Measurements from ENCODE around the gene NHEJ1. TPM values are rescaled to one million over a fixed set of nuclear protein-coding genes. Genes with fewer than 3 reads are reported as not detected.

Gene NHEJ1
- polyA plus RNA-seq, 3 donors = 12.6 to 20.9 (median 20.3) TPM

DNA sequence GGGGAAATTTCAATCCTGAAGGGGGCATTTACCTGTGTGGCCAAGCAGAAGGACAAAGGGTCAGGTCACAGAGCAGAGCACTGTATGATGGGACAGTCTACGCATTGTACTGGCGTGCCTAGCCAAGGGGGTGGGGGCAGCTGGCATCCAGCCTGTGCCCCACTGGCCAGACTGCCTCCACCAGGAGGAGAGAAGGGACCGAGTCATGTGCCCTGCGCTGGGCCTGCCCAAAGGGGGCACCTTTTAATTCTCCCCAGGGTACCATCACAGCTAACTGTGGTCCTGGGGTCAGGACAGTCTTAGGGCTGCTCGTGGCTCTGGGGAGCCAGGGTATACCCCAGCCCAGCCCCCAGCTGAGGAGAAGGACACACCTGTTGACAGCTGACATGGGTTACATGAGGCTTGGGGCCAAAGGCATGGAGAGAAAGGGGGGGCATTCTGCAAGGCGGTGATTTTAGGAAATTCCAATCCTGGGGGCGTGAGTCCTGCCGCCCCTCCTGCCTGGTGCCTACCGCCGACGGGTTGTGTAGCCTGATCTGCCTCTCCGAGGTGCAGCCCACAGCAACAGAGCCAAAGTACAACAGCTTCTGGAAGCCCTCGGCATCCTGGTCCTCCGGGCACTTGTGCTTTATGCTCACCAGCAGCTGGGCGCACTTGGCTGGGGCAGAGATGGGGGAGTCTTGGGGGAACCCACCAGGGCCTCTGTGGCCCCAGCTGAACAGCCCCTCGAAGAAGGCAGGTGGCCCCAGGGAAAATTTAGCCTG, 130.3 kb downstream of the NHEJ1 start:
- H3K36me3 ChIP-seq (replicated peaks in 1 of 2; ENCODE audit: control insufficient read depth in 1 of 2, insufficient read depth in 2 of 2, low read length in 2 of 2) = no peaks in the 10 kb centered on the region
- no peak overlapping the region for H2AFZ ChIP-seq (ENCODE audit: insufficient read depth, low read depth, low read length, poor library complexity, severe bottlenecking)
- Mint-ChIP-seq H3K4me1 (no peaks in the 10 kb centered on the region), H3K9me3 (peaks cover 0 to 1% (median 0%) of the 10 kb centered on the region in 7 donors), H3K4me3 (no peak overlapping the region), H3K36me3 (no peaks in the 10 kb centered on the region), H3K27ac (no peak overlapping the region), H3K27me3 (ENCODE audit: low read depth in 3 of 3) (peaks cover 28 to 48% (median 28%) of the 10 kb centered on the region in 3 donors)
- no peak overlapping the region for H3K27ac ChIP-seq (ENCODE audit: low read depth in 1 of 2, low read length in 2 of 2)
- no peaks in the 10 kb centered on the region for H3K9me3 ChIP-seq (replicated peaks in 1 of 2; ENCODE audit: control insufficient read depth in 1 of 2, insufficient read depth in 1 of 2, low read length in 2 of 2)
- H3K79me2 ChIP-seq (ENCODE audit: insufficient read depth, low read length) = no peaks in the 10 kb centered on the region
- H3K4me2 ChIP-seq (replicated peaks; ENCODE audit: extremely low read depth, low read length, poor library complexity, severe bottlenecking) = no peak overlapping the region
- no peak for DNase-seq
- peaks cover 0 to 21% of the 10 kb centered on the region in 2 donors for H3K27me3 ChIP-seq (ENCODE audit: control insufficient read depth in 2 of 2, insufficient read depth in 2 of 2, low read length in 2 of 2)
- TF ChIP-seq, protein P1, sequence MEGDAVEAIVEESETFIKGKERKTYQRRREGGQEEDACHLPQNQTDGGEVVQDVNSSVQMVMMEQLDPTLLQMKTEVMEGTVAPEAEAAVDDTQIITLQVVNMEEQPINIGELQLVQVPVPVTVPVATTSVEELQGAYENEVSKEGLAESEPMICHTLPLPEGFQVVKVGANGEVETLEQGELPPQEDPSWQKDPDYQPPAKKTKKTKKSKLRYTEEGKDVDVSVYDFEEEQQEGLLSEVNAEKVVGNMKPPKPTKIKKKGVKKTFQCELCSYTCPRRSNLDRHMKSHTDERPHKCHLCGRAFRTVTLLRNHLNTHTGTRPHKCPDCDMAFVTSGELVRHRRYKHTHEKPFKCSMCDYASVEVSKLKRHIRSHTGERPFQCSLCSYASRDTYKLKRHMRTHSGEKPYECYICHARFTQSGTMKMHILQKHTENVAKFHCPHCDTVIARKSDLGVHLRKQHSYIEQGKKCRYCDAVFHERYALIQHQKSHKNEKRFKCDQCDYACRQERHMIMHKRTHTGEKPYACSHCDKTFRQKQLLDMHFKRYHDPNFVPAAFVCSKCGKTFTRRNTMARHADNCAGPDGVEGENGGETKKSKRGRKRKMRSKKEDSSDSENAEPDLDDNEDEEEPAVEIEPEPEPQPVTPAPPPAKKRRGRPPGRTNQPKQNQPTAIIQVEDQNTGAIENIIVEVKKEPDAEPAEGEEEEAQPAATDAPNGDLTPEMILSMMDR (IDR thresholded peaks at IDR 0.05) = no peak
- H3K9ac ChIP-seq (ENCODE audit: insufficient read depth, low read length, poor library complexity, severe bottlenecking) = no peak overlapping the region
- no peaks in the 10 kb centered on the region for H4K20me1 ChIP-seq (ENCODE audit: insufficient read depth, low read length)
- H3K4me1 ChIP-seq (ENCODE audit: control insufficient read depth in 1 of 2, insufficient read depth in 2 of 2, low read length in 2 of 2) = no peaks in the 10 kb centered on the region
- no peak overlapping the region for H3K4me3 ChIP-seq (replicated peaks in 1 of 3; ENCODE audit: low read depth in 2 of 3, low read length in 3 of 3)
- 87% methylated on average over 13 of the region's 16 CpGs for WGBS (ENCODE audit: insufficient coverage)
- intact Hi-C loops (cut with micrococcal nuclease) = no loop called here

DNA sequence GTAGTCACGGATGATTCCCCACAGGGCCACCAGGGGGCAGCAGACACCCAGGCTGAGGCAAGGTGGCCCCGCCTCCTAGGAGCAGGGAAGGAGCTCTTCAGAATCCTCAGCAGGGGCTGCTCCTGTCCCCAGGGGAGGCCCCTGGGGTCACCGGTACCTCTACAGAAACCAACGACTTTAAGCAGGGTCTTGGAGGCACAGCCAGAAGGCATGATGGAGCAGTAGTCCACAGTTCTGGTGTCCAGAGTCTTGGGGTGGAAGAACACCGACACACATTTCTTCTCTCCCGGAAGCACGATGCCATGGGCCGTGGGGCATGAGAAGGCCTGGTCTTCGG, 130.8 kb downstream of the NHEJ1 start:
- H3K4me3 Mint-ChIP-seq = no peak overlapping the region
- Histone ChIP-seq H3K36me3 (replicated peaks in 1 of 2; ENCODE audit: control insufficient read depth in 1 of 2, insufficient read depth in 2 of 2, low read length in 2 of 2) (no peaks in the 10 kb centered on the region), H3K4me2 (replicated peaks; ENCODE audit: extremely low read depth, low read length, poor library complexity, severe bottlenecking) (no peak overlapping the region), H3K4me1 (ENCODE audit: control insufficient read depth in 1 of 2, insufficient read depth in 2 of 2, low read length in 2 of 2) (no peaks in the 10 kb centered on the region), H3K79me2 (ENCODE audit: insufficient read depth, low read length) (no peaks in the 10 kb centered on the region), H3K4me3 (replicated peaks in 1 of 3; ENCODE audit: low read depth in 2 of 3, low read length in 3 of 3) (no peak overlapping the region), H4K20me1 (ENCODE audit: insufficient read depth, low read length) (no peaks in the 10 kb centered on the region), H2AFZ (ENCODE audit: insufficient read depth, low read depth, low read length, poor library complexity, severe bottlenecking) (no peak overlapping the region), H3K9ac (ENCODE audit: insufficient read depth, low read length, poor library complexity, severe bottlenecking) (no peak overlapping the region), H3K27me3 (ENCODE audit: control insufficient read depth in 2 of 2, insufficient read depth in 2 of 2, low read length in 2 of 2) (peaks cover 0 to 16% of the 10 kb centered on the region in 2 donors), H3K27ac (ENCODE audit: low read depth in 1 of 2, low read length in 2 of 2) (no peak overlapping the region), H3K9me3 (replicated peaks in 1 of 2; ENCODE audit: control insufficient read depth in 1 of 2, insufficient read depth in 1 of 2, low read length in 2 of 2) (no peaks in the 10 kb centered on the region)
- H3K9me3 Mint-ChIP-seq = peaks cover 0 to 1% (median 0%) of the 10 kb centered on the region in 7 donors
- intact Hi-C loops (cut with micrococcal nuclease) = loop anchor here in 1 of 2 donors (2.0 kb wide), 1 partner anchor 125 kb away; no protein-coding TSS in a partner anchor
- H3K36me3 Mint-ChIP-seq = no peaks in the 10 kb centered on the region
- peak overlapping the region in 1 of 7 donors; percentile 23 for H3K27ac Mint-ChIP-seq
- TF ChIP-seq, protein P1 (IDR thresholded peaks at IDR 0.05) = peak; percentile 98
- DNase-seq = peak; percentile 54 to 67 (median 61)
- WGBS (ENCODE audit: insufficient coverage) = 54% methylated on average over 8 of the region's 9 CpGs
- H3K27me3 Mint-ChIP-seq (ENCODE audit: low read depth in 3 of 3) = peaks cover 26 to 44% (median 30%) of the 10 kb centered on the region in 3 donors
- no peaks in the 10 kb centered on the region for H3K4me1 Mint-ChIP-seq
